ENCODE results near the gene MSL1.

DNA sequence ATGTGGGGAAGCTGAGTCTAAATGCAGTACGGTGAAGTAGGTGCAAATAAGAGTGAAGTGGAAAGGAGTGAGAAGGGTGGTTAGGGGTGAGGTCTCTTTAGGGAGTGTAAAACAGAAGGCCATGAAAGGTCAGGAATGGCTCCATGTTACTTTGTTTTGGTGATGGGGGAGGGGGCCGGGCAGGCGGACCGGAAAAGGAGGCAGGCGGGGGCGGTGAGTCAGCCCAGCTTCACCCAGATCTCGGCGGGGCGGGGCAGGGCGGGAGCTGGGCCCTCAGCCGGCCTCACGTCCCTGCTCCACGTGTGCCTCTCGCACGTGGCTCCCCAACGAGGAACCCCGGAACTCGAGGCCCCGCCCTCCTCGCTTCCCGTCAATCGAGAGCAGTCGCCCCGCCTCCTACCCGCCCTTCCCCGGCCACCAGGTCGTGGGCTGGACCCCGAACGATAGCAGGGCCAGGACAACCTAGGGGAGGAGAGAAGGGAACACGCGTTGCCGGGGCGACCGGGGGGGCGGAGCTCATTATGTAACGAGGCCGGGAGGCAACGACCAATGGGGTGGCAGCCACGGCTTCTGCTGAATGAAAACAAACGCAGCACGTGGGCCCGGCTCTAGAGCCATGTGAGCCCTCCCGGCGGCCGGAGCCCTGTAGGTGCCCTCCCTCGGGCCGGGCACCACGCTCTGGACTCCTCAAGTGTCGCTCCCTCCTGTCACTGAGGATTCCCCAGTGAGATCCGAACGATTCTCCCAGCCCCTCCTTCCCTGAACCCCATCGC, 22.7 kb upstream of the MSL1 start:
- TF ChIP-seq, protein P1, sequence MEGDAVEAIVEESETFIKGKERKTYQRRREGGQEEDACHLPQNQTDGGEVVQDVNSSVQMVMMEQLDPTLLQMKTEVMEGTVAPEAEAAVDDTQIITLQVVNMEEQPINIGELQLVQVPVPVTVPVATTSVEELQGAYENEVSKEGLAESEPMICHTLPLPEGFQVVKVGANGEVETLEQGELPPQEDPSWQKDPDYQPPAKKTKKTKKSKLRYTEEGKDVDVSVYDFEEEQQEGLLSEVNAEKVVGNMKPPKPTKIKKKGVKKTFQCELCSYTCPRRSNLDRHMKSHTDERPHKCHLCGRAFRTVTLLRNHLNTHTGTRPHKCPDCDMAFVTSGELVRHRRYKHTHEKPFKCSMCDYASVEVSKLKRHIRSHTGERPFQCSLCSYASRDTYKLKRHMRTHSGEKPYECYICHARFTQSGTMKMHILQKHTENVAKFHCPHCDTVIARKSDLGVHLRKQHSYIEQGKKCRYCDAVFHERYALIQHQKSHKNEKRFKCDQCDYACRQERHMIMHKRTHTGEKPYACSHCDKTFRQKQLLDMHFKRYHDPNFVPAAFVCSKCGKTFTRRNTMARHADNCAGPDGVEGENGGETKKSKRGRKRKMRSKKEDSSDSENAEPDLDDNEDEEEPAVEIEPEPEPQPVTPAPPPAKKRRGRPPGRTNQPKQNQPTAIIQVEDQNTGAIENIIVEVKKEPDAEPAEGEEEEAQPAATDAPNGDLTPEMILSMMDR (conservative IDR thresholded peaks at IDR 0.05 in 1 of 2, IDR thresholded peaks at IDR 0.05 in 1 of 2; ENCODE audit: low read depth in 1 of 2, low read length in 2 of 2) = no peak
- TF ChIP-seq EZH2 (IDR thresholded peaks at IDR 0.05; ENCODE audit: low read length, missing control alignments) = no peak
